Measurements from ENCODE around the gene TREM1.

Gene TREM1

DNA sequence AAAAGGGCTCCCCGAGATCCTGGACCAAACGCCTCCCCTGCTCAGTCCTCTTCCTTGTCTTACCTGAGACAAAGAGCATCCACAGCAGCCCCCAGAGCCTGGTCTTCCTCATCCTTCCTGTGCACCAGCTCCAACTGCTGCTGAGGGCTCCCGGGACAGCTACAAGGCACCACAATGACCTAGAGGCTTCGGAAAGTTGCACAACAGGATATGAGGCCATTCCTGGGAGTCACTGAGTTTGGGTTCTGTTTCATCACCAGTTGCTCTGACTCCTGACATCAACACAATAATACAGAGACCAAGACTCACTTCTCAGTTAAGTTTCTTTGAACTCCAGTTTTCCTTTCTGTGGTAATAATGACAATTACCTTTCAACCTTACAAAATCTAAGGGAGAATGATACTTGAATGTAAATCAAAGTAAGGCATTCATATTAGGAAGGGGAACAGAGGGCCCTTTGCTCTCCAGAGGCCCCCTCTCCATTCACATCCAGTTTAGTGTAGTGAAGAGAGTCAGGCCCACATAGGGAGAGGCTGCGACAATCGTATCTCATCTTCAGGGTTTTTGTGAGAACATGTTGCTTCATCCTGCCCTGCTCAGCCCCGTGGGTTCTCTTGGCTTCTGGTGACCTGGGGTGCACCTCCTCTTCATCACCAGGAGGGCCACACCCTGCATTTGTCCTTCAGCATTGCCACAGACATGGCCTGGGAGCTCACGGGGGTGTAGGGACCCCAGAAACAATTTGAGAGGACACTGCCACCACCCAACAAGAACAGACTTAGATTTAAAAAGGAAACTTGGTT, at the start of gene TREM1:
TSS of gene TREM1 (minus strand) at position 139 of the 803 bp plus-strand sequence. CDS start at position 112, 27 bp downstream.
- POLR2A ChIA-PET: no interaction called here
- TF ChIP-seq ELF4 (IDR thresholded peaks at IDR 0.05) (no peak), FOXM1 (IDR thresholded peaks at IDR 0.05; ENCODE audit: borderline replicate concordance) (no peak), ZNF384 (IDR thresholded peaks at IDR 0.05) (no peak), LEF1 (IDR thresholded peaks at IDR 0.05; ENCODE audit: borderline replicate concordance) (no peak), FOXA1 (IDR thresholded peaks at IDR 0.05) (no peak), CTBP1 (IDR thresholded peaks at IDR 0.05; ENCODE audit: borderline replicate concordance) (no peak), TARDBP (IDR thresholded peaks at IDR 0.05) (no peak), SP1 (IDR thresholded peaks at IDR 0.05) (no peak), NFRKB (IDR thresholded peaks at IDR 0.05) (no peak), FOXK2 (IDR thresholded peaks at IDR 0.05) (no peak), HDGF (IDR thresholded peaks at IDR 0.05; ENCODE audit: borderline replicate concordance) (no peak), L3MBTL2 (conservative IDR thresholded peaks at IDR 0.05) (no peak), SUZ12 (IDR thresholded peaks at IDR 0.05) (no peak)
- TF ChIP-seq, protein P1, sequence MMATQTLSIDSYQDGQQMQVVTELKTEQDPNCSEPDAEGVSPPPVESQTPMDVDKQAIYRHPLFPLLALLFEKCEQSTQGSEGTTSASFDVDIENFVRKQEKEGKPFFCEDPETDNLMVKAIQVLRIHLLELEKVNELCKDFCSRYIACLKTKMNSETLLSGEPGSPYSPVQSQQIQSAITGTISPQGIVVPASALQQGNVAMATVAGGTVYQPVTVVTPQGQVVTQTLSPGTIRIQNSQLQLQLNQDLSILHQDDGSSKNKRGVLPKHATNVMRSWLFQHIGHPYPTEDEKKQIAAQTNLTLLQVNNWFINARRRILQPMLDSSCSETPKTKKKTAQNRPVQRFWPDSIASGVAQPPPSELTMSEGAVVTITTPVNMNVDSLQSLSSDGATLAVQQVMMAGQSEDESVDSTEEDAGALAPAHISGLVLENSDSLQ (IDR thresholded peaks at IDR 0.05): no peak
- DNase-seq (ENCODE audit: extremely low spot score): no peak
- CTCF ChIA-PET: no interaction called here

DNA sequence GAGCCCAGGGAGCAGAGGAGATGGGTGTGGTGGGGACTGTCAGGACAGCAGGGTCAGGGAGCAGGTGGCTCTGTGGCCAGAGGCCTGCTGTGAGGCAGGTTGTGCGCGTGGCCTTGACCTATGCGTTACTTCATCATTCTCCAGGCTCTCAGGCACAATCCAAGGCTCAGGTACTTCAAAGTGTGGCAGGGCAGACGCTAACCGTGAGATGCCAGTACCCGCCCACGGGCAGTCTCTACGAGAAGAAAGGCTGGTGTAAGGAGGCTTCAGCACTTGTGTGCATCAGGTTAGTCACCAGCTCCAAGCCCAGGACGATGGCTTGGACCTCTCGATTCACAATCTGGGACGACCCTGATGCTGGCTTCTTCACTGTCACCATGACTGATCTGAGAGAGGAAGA, 49.5 kb upstream of the TREM1 start:
- DNase-seq (ENCODE audit: extremely low spot score): no peak
- TF ChIP-seq FOXM1 (IDR thresholded peaks at IDR 0.05; ENCODE audit: borderline replicate concordance) (no peak), BHLHE40 (IDR thresholded peaks at IDR 0.05; ENCODE audit: borderline replicate concordance) (no peak), NFRKB (IDR thresholded peaks at IDR 0.05) (no peak), SP1 (IDR thresholded peaks at IDR 0.05) (no peak), FOXA1 (IDR thresholded peaks at IDR 0.05) (no peak), SUZ12 (IDR thresholded peaks at IDR 0.05) (no peak), CTBP1 (IDR thresholded peaks at IDR 0.05; ENCODE audit: borderline replicate concordance) (no peak), ELF4 (IDR thresholded peaks at IDR 0.05) (no peak), HDGF (IDR thresholded peaks at IDR 0.05; ENCODE audit: borderline replicate concordance) (no peak), ARNT (IDR thresholded peaks at IDR 0.05) (no peak), LEF1 (IDR thresholded peaks at IDR 0.05; ENCODE audit: borderline replicate concordance) (no peak), L3MBTL2 (conservative IDR thresholded peaks at IDR 0.05) (no peak), ZNF384 (IDR thresholded peaks at IDR 0.05) (no peak), FOXK2 (IDR thresholded peaks at IDR 0.05) (no peak), TARDBP (IDR thresholded peaks at IDR 0.05) (no peak)
- TF ChIP-seq, protein P1 (IDR thresholded peaks at IDR 0.05): no peak
- ChIA-PET CTCF (interaction anchor here (1.6 kb wide), 1 partner anchor 15 kb away, joined by 7 read pairs; no protein-coding TSS in a partner anchor), POLR2A (no interaction called here)

DNA sequence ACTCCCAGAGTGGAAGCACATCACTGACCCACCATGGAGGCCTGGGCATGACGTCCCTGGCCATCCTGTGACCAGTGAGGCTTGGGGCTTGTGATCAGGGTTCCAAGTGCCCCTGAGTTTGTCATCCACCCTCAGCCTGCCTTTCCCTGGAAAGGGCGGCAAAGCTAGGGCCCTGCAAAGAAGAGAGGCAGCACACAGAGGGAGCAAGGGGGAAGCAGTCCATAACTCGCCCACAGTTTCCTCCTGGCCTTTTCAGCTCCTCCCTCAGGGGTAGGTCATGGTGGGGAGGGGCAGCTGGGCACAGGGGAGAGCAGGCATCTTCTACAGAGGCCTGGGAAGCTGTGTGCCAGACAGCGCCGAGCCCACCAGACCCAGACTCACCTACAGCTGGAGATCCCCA, 48.8 kb upstream of the TREM1 start, which contains the start of gene NCR2:
TSS of gene NCR2 (plus strand) at position 313 of the 400 bp plus-strand sequence. CDS start 269 bp downstream, outside the sequence.
- CTCF ChIA-PET: interaction anchor here (1.0 to 1.6 kb wide), 4 partner anchors 15 to 33 kb away, joined by 3 to 7 read pairs (median 6); no protein-coding TSS in a partner anchor
- POLR2A ChIA-PET: no interaction called here
- no peak for DNase-seq (ENCODE audit: extremely low spot score)
- TF ChIP-seq FOXM1 (IDR thresholded peaks at IDR 0.05; ENCODE audit: borderline replicate concordance): no peak
- no peak for TF ChIP-seq BHLHE40 (IDR thresholded peaks at IDR 0.05; ENCODE audit: borderline replicate concordance)
- TF ChIP-seq TARDBP (IDR thresholded peaks at IDR 0.05): no peak
- TF ChIP-seq ZNF384 (IDR thresholded peaks at IDR 0.05): no peak
- TF ChIP-seq NFRKB (IDR thresholded peaks at IDR 0.05): no peak
- TF ChIP-seq LEF1 (IDR thresholded peaks at IDR 0.05; ENCODE audit: borderline replicate concordance): no peak
- no peak for TF ChIP-seq FOXK2 (IDR thresholded peaks at IDR 0.05)
- no peak for TF ChIP-seq HDGF (IDR thresholded peaks at IDR 0.05; ENCODE audit: borderline replicate concordance)
- no peak for TF ChIP-seq ARNT (IDR thresholded peaks at IDR 0.05)
- no peak for TF ChIP-seq SUZ12 (IDR thresholded peaks at IDR 0.05)
- no peak for TF ChIP-seq CTBP1 (IDR thresholded peaks at IDR 0.05; ENCODE audit: borderline replicate concordance)

DNA sequence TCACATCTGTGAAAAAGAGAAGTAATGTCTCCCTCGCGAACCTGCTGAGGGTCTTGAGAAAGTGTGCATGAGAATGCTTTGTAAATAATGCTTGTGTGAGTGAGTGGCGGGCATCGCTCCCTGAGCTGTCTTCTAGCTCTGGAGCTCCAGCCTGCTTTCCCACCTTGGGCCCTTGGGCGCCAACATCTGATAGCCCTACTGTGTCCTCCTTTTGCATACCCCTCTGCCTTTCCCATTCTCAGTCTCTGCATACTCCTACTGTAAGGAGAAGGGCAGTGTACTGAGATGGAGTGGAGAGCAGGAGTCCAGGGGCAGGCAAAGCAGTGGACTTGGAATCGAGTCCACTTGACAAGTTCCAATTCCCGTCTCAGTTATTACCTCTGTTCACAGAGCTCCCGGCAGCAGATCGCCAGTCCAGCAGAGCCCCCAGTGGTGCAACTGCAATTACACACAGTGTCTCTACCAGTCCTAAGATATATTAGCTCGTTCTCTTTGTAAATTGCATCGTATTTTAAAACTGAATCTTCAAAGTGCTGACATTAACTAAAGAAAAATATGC, 48.1 kb upstream of the TREM1 start:
- ChIA-PET POLR2A (no interaction called here), CTCF (interaction anchor here (0.6 to 1.6 kb wide), 5 partner anchors 14 to 130 kb away, joined by 3 to 7 read pairs (median 5); no protein-coding TSS in a partner anchor)
- peak; percentile 54 for DNase-seq (ENCODE audit: extremely low spot score)
- TF ChIP-seq HDGF (IDR thresholded peaks at IDR 0.05; ENCODE audit: borderline replicate concordance) (no peak), NFRKB (IDR thresholded peaks at IDR 0.05) (no peak), SP1 (IDR thresholded peaks at IDR 0.05) (no peak), FOXA1 (IDR thresholded peaks at IDR 0.05) (no peak), ELF4 (IDR thresholded peaks at IDR 0.05) (no peak), SUZ12 (IDR thresholded peaks at IDR 0.05) (no peak), ZNF384 (IDR thresholded peaks at IDR 0.05) (no peak), L3MBTL2 (conservative IDR thresholded peaks at IDR 0.05) (no peak)
- TF ChIP-seq, protein P1 (IDR thresholded peaks at IDR 0.05): no peak

DNA sequence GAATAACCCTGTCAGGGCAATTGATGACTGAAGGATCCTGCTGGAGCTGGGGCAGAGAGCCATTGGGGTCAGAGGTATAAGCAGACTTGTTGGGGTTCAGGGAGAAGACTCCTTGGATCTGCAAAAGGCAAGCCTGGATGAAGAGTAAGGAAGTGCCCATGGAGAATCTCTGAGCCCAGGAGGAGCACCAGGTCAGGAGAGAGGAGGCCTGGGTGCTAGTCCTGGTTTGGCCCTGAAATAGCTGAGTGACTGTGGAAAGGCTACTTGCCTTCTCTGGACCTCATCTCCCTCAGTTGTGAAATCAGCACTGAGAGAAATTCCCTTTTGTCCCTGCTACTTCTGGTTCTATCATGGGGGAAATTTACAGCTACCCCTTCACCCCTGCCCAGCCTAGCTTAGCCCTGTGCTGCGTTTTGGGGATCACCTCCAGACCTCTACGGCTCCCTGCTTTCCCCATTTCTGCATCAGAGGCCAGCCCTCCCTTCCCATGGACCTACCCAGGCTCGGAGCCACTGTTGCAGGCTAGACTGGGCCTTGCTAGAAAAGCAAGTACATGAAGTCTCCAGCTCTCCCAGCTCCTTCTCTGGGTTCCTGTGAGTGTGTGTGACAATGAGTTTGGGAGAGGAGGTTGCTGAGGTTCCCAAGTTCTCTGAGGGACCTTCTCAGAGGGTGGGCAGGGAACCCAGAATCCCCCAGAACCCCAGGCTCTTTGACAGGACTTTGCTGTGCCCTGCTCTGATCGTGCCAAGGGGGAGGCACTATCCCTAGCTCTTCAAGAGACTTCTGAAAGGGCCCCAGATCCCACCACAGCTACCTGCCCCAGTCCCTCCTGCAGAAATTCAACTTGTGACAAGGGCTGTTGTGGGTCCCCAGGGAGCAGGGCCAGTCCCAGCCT, 46.6 kb upstream of the TREM1 start:
- CTCF ChIA-PET: interaction anchor here (0.6 to 1.4 kb wide), 2 partner anchors 25 to 437 kb away, joined by 3 to 4 read pairs; no protein-coding TSS in a partner anchor
- TF ChIP-seq FOXA1 (IDR thresholded peaks at IDR 0.05): no peak
- TF ChIP-seq ELF4 (IDR thresholded peaks at IDR 0.05): no peak
- no peak for TF ChIP-seq ARNT (IDR thresholded peaks at IDR 0.05)
- no peak for TF ChIP-seq ZNF384 (IDR thresholded peaks at IDR 0.05)
- no peak for TF ChIP-seq L3MBTL2 (conservative IDR thresholded peaks at IDR 0.05)
- no peak for TF ChIP-seq CTBP1 (IDR thresholded peaks at IDR 0.05; ENCODE audit: borderline replicate concordance)
- TF ChIP-seq BHLHE40 (IDR thresholded peaks at IDR 0.05; ENCODE audit: borderline replicate concordance): no peak
- TF ChIP-seq TARDBP (IDR thresholded peaks at IDR 0.05): no peak
- TF ChIP-seq FOXM1 (IDR thresholded peaks at IDR 0.05; ENCODE audit: borderline replicate concordance): no peak
- no peak for TF ChIP-seq NFRKB (IDR thresholded peaks at IDR 0.05)
- TF ChIP-seq SP1 (IDR thresholded peaks at IDR 0.05): no peak
- TF ChIP-seq SUZ12 (IDR thresholded peaks at IDR 0.05): no peak
- TF ChIP-seq HDGF (IDR thresholded peaks at IDR 0.05; ENCODE audit: borderline replicate concordance): no peak
- no peak for TF ChIP-seq FOXK2 (IDR thresholded peaks at IDR 0.05)
- TF ChIP-seq, protein P1 (IDR thresholded peaks at IDR 0.05): no peak
- no peak for TF ChIP-seq LEF1 (IDR thresholded peaks at IDR 0.05; ENCODE audit: borderline replicate concordance)
- DNase-seq (ENCODE audit: extremely low spot score): no peak
- POLR2A ChIA-PET: no interaction called here
